ENCODE data around the gene MEIOB.
"Not testable (repeated sequence)": the region's sequence is repeated elsewhere in the genome, so short reads cannot be mapped to it uniquely, and the experiment has no call there.

The MEIOB gene

DNA sequence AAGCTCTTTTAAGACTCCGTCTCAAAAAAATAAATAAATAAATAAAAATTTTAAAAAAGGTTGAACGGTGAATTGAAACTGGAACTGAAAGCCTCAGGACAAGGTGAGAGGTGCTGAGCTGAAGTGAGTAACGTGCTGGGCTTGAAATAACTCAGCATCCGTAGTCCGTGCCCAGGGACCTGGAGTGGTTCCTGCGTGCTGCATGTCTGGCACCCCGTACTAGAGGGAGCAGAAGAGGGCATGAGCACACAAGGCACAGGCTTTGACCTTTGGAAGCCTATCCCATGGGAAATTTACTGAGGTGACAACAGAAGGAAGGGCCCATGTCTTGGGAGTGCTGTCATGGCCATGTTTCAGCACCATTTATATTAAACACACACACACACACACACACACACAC is 4.5 kb upstream of the MEIOB start:
- DNase-seq (ENCODE audit: low read depth), result no peak

- DNase-seq (ENCODE audit: low read depth), result not testable (repeated sequence)
Observed at GRCh38 chr16:1876066-1876465, 4.1 kb upstream of the MEIOB start.

GRCh38 chr16:1874854-1875253 is 2.9 kb upstream of the MEIOB start:
- DNase-seq (ENCODE audit: low read depth), result no peak

DNA sequence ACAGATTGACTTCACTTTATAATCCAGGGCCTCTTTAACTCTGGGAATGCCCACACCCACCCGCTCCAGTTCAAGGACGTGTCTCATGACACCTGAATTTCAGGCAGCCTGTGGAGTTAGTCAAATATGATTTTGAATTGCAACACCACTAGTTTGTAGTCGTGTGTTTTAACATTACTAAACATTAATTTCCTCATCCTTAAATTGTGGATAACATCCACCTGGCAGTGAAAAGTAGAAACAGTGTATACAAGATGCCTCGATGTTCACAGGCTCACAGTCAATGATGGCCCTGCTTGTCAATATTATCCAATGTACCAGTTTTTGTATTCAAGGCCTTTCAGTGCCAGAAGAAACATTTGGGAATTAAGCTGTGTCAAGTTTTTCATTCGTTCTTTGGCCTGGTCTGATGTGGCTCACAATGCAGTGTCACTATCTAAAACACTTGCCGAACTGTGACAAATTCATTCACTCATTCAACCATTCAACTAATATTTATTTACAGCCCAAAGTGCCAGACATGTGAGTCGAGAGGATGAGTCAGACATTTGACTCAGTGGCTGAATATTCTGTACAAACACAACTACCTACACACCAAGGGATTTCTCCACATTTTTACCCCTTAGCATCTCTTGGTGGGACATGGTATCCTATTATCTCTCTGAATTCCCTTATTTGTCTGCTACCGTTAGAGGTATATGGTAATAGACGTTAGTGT is 1.4 kb downstream of the MEIOB start:
- peak; percentile 52 for DNase-seq (ENCODE audit: low read depth)

DNA sequence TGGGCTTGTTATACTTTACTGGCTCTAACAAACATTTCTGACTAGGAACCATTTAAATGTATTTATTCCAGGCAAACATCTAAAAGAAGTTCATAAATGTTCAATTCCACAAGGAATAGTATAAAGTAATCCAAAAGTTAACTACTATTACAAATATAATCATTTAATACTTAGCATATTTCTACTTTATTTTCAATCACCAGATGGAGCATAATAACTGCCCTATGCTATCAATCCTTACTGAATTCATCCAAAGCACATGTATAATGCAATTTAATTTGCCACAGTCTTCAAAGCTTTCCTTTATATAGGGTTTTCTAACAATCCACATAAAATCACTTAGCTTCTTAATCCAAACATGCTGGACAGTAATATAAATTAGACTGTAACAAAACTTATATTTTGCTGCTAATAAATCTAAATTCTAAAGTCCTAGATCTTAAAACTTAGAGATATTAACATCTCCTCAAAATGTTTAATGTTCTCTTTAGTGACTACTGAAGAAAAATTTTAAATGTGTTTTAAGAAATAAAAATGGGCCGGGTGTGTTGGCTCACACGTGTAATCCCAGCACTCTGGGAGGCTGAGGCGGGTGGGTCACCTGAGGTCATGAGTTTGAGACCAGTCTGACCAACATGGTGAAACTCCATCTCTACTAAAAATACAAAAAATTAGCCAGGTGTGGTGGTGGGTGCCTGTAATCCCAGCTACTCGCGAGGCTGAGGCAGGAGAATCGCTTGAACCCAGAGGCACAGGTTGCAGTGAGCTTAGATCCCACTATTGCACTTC is 5.9 kb downstream of the MEIOB start:
- no peak for DNase-seq (ENCODE audit: low read depth)

- DNase-seq (ENCODE audit: low read depth), result peak; percentile 20
Observed at GRCh38 chr16:1863681-1864460, 8.1 kb downstream of the MEIOB start.

GRCh38 chr16:1862394-1862793 is 9.6 kb downstream of the MEIOB start:
- DNase-seq (ENCODE audit: low read depth), result no peak

DNA sequence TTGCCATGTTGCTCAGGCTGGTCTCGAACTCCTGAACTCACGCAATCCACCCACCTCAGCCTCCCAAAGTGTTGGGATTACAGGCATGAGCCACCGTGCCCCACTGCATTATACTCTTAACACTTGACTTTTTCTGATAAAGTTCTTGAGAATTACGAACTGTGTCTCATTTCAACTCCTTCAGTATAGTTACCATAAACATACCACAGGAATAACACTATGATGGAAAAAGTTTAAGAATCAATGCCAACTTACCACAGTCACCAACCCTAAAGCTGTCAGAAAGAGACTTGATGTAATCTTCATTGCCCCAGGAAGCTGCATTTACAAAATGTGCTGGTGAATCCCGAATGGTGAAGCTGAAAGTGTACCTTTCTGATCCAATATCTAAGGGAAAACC is 10.2 kb downstream of the MEIOB start:
- no peak for DNase-seq (ENCODE audit: low read depth)

GRCh38 chr16:1859650-1860049 is 12.3 kb downstream of the MEIOB start:
- DNase-seq (ENCODE audit: low read depth), result no peak

DNA sequence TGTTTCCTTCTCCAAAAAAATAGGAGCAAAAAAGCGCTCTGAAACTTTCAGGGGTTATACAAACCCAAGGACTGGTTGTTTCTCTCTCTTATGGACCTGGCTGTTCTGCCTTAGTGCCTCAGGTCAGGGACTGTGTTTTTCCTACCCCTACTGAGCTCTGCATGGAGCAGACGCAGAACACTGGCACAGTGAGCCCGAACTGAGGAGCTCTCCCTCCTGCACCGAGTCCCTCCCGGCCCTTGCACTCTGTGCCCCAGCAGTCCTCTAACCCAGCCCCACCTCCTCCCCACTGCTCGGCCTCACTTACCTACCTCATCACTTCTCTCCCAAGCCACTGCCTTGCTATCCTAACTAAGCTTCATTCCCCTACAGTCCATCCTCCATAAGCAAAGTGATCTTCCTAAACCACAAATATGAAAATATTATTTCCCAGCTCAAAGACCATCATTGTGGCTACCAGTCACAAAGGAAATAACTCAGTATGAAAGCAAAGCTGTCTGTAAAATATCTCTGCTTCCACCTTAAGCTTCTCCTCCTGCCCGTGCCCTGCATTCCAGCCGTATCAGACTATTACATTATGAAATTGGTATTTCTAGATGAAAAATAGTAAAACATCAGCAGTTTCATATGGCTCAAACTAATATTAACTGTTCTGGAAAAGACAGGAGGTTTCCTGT is 13.6 kb downstream of the MEIOB start:
- no peak for DNase-seq (ENCODE audit: low read depth)

GRCh38 chr16:1857433-1858097 is 14.4 kb downstream of the MEIOB start:
- DNase-seq (ENCODE audit: low read depth), result no peak

DNA sequence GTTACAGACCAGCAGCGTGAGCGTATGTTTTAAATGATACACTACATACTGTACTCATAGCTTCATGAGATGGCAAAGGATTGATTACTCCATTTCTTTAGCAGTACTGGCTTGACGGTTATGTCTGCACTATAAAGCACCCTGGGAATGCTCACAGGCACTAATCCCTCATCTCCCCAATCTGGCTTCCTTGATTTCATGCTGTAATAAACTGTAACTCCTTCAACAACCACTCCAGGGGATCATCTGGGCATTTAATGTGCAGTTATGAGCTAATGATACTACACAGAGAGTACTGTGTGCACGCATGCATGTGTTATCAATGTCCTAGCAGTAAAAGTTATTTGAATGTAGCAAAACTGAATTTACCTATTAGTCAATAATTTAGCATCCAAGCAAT is 20.2 kb downstream of the MEIOB start:
- no peak for DNase-seq (ENCODE audit: low read depth)

DNA sequence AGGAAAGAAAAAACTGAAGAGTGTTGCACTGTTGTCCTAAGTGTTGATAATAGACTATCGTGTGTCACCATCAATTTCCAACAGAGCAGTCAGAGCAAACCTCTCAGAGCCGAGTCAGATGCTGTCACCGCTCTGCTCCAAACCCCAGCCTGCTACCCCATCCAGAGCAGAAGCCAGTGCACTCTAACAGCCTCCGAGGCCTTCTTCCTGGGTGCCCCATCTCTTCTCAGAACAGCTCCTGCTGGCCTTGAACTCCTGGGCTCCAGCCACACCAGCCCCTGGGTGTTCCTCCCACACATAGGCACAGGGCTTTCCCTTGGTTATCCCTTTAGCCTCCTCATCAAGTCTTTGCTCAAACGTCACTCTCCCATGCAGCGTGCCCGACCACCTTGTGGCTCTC is 21.0 kb downstream of the MEIOB start:
- DNase-seq (ENCODE audit: low read depth), result no peak

- DNase-seq (ENCODE audit: low read depth), result no peak
Observed at GRCh38 chr16:1846416-1846815, 25.5 kb downstream of the MEIOB start.

- DNase-seq (ENCODE audit: low read depth), result no peak
Observed at GRCh38 chr16:1845985-1846384, 26.0 kb downstream of the MEIOB start.

GRCh38 chr16:1839554-1839953 is 32.4 kb downstream of the MEIOB start:
- no peak for DNase-seq (ENCODE audit: low read depth)

DNA sequence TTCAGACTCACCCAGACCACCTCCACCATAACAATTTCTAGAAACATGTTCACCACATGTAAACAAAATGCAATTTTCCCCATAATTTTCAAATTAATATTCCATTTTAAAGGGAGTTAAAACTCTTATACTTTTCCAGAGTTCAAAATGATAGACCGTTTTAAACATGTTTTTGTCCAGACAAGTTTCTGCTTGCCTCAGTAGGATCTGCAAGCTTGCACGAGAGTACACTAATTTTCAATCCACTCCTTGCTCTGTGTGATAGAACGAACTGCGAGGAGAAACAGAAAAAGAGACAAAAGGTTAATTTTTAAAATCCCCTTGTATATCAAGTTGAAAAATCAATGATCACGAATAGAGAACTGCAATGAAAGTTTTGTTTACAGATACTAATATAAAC is 37.9 kb downstream of the MEIOB start:
- DNase-seq (ENCODE audit: low read depth), result no peak

- no peak for DNase-seq (ENCODE audit: low read depth)
Observed at GRCh38 chr16:1832838-1833454, 39.0 kb downstream of the MEIOB start.

GRCh38 chr16:1831186-1832075 is 40.5 kb downstream of the MEIOB start:
- DNase-seq (ENCODE audit: low read depth), result no peak

- no peak for DNase-seq (ENCODE audit: low read depth)
Observed at GRCh38 chr16:1830213-1830612, 41.8 kb downstream of the MEIOB start.

Measured in HS-5 (cell line).